ENCODE measurements around the gene MBOAT1.

DNA sequence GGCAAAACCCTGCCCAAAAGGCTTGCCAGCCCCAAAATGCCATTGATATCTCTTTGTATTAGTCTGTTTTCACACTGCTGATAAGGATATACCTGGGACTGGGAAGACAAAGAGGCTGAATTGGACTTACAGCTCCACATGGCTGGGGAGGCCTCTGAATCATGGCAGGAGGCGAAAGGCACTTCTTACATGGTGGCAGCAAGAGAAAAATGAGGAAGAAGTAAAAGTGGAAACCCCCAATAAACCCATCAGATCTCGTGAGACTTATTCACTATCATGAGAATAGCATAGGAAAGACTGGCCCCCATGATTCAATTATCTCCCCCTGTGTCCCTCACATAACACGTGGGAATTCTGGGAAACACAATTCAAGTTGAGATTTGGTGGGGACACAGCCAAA is 28.6 kb downstream of the MBOAT1 start:
- TF ChIP-seq POLR2A (IDR thresholded peaks at IDR 0.05), result no peak
- TF ChIP-seq, protein P1, sequence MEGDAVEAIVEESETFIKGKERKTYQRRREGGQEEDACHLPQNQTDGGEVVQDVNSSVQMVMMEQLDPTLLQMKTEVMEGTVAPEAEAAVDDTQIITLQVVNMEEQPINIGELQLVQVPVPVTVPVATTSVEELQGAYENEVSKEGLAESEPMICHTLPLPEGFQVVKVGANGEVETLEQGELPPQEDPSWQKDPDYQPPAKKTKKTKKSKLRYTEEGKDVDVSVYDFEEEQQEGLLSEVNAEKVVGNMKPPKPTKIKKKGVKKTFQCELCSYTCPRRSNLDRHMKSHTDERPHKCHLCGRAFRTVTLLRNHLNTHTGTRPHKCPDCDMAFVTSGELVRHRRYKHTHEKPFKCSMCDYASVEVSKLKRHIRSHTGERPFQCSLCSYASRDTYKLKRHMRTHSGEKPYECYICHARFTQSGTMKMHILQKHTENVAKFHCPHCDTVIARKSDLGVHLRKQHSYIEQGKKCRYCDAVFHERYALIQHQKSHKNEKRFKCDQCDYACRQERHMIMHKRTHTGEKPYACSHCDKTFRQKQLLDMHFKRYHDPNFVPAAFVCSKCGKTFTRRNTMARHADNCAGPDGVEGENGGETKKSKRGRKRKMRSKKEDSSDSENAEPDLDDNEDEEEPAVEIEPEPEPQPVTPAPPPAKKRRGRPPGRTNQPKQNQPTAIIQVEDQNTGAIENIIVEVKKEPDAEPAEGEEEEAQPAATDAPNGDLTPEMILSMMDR (IDR thresholded peaks at IDR 0.05), result no peak
